GM12872 (cell line): Measurements from ENCODE around the gene ZFPM1.

ENCODE experiments used
- CTCF ChIP-seq: IDR thresholded peaks from 3 replicates; pipeline ENCODE4 v1.5.1; 2011; ENCODE audit warnings: low read depth, mild to moderate bottlenecking, low read length, moderate library complexity; ENCODE audit not compliant: insufficient read depth

ZFPM1 gene

GRCh38 chr16:88519240-88519639 lies 66.2 kb downstream of the ZFPM1 start:
- TF ChIP-seq CTCF = no peak

GRCh38 chr16:88519938-88520653 lies 67.0 kb downstream of the ZFPM1 start:
- TF ChIP-seq CTCF = no peak

- no peak for TF ChIP-seq CTCF
These were observed 68.6 kb downstream of the ZFPM1 start for GRCh38 chr16:88521674-88522073.

- no peak for TF ChIP-seq CTCF
These were observed 69.3 kb downstream of the ZFPM1 start for GRCh38 chr16:88522276-88522949.

GRCh38 chr16:88523309-88524161 lies 70.5 kb downstream of the ZFPM1 start:
- no peak for TF ChIP-seq CTCF

- TF ChIP-seq CTCF = no peak
These were observed 71.3 kb downstream of the ZFPM1 start for GRCh38 chr16:88524274-88524972.
